ENCODE measurements around the gene DNM2. TPM values are rescaled to one million over a fixed set of nuclear protein-coding genes. Genes with fewer than 3 reads are reported as not detected.
A peak's percentile ranks its signal among the peaks of the same experiment; 100 is the strongest.

The DNM2 gene
- total RNA-seq, 1 experiment from 2014 or later = 46.6 TPM

DNA sequence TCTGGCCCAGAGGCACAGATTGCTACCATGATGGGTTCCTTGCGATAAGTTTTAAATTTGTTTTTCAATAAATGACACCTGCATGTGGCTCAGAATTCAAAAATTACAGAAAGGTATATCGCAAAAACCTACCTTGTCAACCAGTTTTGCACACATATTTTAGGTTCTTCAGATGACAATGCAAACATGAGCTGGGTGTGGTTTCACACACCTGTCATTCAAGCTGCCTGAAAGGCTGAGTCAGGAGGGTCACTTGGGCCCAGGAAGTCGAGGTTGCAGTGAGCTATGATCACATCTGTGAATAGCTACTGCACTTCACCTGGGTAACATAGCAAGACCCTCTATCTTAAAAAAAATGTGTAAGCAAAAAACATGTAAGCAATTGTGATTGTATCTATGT is 56.1 kb downstream of the DNM2 start:
- no peak for DNase-seq (ENCODE audit: low read depth)

DNA sequence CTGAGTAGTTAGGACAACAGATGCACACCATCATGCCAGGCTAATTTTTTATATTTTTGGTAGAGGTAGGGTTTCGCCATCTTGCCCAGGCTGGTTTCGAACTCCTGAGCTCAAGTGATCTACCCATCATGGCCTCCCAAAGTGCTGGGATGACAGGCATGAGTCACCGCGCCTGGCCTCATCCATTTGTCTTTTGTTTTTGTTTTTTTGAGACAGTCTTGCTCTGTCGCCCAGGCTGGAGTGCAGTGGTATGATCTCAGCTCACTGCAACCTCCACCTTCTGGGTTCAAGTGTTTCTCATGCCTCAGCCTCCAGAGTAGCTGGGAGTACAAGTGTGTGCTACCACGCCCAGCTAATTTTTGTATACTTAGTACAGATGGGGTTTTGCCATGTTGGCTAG is 57.0 kb downstream of the DNM2 start:
- DNase-seq (ENCODE audit: low read depth) = no peak

DNA sequence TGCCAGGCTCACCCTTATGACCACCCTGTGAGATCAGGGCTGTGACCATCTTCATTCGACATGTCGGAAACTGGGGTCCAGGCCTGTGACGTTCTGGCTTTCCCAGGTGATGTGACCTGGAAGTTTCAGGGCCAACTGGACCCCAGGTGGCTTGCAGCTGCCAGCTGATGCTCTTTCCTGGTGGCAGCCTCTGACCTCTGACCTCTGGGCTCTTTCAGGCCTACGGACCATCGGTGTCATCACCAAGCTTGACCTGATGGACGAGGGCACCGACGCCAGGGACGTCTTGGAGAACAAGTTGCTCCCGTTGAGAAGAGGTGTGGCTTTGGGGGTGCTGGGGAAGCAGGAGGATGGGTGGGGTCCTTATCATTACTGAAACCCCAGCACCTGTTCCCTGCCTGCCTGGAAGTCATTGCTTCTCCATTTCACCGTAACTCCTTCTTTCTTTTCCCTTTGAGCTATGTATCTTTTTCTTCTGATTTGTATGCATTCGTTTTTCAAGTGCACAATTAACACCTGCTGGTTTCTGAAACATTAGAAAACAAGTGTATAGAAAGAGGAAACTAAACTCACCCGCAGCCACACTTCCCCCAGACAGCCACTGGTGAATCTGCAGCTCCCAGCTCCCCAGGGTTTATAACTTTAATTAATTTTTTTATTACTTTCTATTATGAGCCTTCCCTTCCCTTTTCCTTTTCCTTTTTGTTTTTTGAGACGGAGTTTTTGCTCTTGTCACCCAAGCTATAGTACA is 59.2 kb downstream of the DNM2 start:
- no peak for DNase-seq (ENCODE audit: low read depth)

DNA sequence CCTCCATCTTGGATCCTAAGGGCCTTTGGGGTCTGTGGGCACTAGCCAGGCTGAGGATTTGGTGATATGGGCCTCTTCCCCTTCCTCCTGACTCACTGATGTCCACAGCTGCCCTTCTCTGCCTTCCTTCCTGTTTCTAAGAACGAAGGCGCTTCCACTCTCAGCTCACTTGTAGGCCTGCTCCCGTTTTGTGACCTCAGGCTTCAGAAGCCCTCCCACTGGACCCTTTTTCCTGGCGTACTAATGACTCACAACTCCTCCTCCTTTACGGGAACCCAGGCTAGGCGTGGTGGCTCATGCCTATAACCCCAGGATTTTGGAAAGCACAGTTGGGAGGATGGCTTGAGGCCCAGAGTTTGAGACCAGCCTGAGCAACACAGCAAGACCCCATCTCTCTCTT is 62.5 kb downstream of the DNM2 start:
- DNase-seq (ENCODE audit: low read depth) = peak; percentile 62

DNA sequence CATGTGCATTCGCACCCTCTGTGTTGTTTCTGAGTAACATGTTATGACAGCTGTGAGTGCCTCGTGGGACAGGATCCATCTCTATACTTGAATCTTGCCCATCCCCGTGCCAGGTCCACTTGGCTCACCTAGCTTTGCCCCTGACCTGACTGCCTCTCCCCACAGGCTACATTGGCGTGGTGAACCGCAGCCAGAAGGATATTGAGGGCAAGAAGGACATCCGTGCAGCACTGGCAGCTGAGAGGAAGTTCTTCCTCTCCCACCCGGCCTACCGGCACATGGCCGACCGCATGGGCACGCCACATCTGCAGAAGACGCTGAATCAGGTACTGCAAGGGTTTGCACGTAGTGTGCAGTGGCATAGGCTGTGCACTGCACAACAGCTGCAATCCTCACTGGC is 64.9 kb downstream of the DNM2 start:
- no peak for DNase-seq (ENCODE audit: low read depth)

DNA sequence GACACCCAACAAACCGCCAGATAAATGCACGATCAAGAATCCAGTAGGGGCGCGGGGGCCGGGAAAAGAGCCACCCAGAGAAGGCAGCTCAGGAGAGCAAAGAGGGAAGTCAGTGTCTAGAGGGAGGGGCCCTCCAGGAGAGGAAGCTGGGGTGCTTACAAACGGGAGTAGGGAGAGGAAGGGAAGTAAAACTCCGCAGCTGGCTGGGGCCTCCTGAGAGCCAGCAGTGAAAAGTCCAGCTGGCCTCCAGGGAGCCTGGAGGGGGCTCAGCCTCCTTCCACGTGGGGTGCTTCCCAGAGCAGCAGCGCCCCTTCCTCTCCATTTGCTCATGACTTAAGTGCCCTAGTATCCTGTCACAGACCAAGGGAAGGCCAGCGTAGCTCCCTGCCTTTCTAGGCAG is 66.4 kb downstream of the DNM2 start:
- no peak for DNase-seq (ENCODE audit: low read depth)

DNA sequence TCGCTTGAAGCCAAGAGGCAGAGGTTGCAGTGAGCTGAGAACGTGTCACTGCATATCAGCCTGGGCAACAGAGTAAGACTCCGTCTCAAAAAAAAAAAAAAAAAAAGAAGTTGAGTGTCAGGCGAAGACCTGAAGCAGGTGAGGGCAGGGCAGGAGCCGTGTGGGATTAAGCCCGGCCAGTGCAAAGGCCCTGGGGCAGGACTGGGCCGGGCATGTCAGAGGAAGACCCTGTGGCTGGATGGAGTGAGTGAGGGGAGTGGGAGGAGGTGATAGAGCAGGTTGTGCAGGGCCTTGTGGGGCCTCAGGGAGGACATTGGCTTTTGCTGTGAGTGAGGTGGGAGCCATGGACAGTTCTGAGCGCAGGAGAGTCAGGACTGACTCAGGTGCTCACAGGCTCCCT is 70.3 kb downstream of the DNM2 start:
- no peak for DNase-seq (ENCODE audit: low read depth)

DNA sequence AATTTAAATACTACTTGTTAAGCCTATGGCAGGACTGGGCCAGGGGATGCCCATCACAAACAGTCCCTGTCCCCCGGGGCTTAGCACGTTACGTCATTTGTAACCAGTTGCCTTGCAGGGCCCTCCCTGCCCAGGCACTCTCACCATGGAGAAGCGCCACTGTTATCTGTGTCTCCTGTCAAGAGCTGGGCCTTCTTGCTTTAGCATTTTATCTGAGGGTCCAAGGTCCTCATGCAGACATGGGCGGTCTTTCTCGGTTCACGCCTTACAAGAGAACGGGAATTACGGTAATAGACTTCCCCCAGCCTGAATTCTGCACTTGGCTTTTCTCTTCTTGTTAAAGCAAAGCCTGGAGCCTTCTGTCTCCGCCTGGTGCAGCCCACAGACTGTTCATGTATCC is 72.0 kb downstream of the DNM2 start:
- DNase-seq (ENCODE audit: low read depth) = no peak

DNA sequence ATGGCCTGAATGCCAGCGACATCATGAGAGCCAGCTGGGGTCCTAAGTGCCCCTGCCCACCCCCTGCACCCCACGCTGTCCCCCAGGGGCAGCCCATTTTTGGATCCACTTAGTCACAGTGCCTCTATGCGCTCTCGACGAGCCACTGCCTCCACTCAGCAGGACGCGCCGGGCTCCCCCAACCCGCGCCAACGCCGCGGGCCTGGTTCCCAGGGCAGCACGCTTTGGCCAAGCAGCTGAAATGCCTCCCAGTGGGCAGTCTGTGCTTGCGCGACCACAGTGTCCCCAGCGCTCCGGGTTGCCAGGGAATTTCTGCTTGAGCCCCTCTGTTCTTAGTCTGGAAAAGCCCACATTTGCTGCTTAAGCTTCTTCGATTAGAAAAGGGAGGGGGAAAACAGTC is 78.8 kb downstream of the DNM2 start:
- no peak for DNase-seq (ENCODE audit: low read depth)

DNA sequence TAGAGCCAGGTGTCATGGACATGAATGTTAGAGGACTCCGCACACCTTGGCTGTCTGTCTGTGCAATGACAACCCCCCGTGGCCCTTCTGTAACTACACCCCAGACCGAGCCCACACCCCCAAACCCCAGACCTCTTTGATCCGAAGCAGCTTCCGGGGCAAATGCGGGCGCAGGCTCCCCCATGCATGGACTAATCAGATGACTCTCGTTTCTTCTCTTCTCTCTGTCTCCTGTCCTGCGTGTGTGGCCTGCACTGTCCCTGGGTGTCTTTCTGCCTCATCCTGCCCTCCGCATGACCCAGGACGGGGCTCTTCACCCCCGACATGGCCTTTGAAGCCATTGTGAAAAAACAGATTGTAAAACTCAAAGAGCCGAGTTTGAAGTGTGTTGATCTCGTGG is 79.2 kb downstream of the DNM2 start:
- DNase-seq (ENCODE audit: low read depth) = no peak

DNA sequence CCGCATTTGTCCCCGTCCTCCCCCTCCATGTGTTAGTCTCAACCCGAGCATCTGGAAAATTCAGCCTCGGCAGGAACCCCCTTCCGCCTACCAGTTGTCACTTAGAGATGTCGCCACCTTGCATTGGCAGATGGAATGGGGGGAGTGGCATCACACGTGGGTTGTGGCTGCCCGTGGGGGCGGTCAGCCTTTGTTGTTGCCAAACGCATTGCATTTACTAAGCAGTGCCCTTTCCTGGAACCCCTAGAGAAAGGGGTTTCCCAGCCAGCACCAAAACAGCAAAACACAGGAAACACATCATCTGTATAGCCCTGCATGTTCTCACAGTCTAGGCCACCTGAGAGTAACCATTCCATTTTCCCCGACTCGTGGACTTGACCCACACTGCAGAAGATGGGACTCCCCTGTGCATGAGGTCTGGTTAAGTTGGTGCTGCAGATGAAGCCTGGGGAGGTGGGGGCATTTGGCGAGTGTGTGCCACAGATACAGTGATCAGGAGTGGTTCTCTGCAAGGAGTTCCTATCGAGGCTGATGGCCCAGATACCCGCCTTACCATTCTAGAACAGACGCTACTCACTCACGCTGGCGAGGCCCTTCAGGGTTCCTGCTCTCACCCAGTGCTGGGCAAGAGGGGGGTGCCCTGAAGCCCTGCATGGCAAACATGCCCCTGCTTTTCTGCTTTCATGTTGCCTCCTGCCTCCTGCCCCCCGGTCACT is 79.8 kb downstream of the DNM2 start:
- DNase-seq (ENCODE audit: low read depth) = no peak

DNA sequence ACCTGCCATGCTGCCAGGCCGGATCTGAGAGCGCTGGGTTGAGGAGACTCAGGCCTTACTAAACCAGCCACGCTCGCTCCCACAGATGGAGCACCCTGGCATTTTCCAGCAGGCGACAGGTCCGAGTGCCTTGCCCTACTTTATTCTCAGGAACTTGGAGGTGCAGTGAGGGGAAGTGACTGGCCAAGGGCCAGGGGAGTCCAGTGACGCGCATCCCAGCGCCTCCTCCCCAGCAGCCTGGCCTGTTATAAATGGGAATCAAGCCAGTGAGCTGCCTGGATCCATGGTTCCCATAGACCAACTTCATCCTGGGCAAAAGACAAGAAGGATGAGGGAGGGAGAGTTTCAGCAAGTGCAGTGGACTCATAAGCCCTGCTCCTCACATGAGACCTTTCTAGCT is 82.6 kb downstream of the DNM2 start:
- no peak for DNase-seq (ENCODE audit: low read depth)

DNA sequence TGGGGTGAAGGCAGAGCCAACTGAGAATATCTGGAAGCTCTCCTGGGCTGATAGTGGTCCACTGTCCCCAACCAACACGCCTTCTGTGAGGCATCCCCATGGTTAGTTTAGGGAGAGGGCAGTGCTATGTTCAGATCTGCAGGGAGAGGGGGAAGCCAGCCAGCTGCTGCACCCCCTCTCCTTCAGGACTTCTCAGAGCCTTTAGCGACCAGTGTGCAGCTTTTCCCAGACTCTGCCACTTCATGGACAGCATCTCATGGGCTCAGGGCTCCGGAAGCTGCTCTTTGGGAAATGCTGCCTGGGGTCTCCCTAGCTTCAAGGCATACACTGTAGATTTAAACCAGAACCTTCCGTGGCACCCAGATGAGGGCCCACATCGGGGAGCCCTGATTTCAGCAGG is 84.6 kb downstream of the DNM2 start:
- no peak for DNase-seq (ENCODE audit: low read depth)

DNA sequence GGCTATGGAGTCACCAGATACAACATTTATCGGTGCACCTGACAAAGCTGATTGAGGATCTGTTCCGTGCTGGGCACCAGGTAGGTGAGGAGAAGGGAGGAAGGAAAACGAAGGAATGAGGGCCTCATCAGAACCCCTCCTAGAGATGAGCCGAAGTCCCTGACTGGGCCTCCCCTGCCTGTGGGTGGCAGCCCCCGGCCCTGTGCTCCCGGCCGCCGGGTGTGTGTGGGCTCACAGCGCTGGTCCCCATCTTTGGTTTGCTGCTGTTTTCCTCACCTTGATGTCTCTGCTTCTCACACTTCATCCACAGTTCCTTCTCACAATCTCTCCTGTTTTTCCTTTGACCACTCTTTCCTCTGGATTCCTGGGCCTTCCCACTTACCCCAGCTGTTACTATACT is 85.4 kb downstream of the DNM2 start:
- no peak for DNase-seq (ENCODE audit: low read depth)

DNA sequence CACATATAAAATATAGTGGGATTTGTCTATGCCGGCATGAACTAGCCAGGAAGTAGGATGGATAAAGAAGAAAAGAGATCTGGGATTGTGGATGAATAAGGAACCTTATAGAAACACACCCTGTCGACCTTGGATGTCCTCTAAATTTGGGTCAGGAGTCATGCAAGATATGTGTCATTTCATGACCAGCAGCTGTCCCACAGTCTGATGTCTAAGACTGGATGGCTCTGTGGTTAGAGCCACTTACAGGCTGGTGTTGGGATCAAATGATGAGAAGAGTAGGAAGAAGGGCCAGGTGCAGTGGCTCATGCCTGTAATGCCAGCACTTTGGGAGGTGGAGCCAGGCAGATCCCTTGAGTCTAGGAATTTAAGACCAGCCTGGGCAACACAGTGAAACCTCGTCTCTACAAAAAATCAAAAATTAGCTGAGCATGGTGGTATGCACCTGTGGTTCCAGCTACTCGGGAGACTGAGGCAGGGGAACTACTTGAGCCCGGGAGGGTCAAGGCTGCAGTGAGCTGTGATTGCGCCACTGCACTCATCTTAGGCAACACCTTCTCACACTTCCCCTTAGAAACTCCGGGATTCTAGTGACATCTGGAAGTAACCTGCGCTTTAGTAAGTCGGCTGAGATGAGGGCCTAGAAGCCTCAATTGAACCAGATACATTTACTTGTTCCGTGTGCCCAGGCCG is 87.3 kb downstream of the DNM2 start:
- DNase-seq (ENCODE audit: low read depth) = no peak

DNA sequence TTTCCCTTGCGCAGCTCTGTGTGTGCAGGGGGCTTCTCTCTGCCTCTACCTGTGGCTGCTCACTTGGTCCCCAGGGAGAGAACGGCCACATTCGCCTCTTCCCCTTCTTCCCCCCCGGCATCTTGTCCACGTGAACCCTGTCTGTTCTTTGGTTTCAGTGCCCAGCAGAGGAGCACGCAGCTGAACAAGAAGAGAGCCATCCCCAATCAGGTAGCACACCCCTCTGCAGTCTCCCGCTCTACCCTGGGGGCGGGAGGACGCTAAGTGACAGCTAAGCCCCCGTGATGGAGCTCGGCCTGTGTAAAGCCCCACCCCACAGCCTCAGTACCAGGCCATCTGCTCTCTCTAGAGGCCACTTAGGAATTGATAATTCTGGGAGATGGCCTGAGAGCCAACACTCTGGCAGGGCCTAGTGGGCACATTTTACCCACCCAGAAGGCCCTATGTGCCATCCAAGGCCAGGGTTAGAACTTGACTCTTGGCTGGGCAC is 87.9 kb downstream of the DNM2 start:
- DNase-seq (ENCODE audit: low read depth) = no peak

DNA sequence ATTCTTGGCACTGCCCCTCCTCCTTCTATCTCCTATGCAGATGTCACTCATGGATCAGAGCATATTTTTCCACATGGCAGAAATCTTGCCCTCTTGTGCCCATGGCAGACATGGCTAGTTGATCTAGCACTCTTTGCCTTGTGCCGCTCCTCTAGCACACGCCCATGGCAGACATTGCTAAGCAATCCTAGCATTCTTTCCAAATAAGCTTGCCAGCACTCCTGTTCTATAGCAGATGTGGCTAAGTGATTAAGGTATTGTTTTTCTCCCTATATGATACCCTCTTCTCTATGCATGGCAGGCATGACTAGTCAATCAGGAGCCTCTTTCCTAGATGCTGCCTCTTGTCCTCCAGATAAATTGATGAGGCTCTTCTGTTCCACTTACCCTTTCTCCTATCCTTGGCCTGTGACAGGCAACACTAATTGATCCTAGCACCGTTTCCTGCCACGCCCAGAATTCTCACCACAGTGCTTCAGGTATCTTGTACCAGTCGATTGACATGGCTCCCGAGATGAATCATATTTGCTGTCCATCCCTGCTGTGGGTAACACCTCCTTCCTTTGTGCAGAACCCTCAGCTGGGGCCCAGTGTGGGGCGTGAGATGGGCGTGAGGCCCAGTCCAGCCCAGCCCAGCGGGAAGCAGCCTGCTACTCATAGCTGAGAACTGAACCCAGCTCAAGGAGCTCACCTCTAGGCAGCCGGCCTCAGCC is 91.2 kb downstream of the DNM2 start:
- DNase-seq (ENCODE audit: low read depth) = peak; percentile 71

DNA sequence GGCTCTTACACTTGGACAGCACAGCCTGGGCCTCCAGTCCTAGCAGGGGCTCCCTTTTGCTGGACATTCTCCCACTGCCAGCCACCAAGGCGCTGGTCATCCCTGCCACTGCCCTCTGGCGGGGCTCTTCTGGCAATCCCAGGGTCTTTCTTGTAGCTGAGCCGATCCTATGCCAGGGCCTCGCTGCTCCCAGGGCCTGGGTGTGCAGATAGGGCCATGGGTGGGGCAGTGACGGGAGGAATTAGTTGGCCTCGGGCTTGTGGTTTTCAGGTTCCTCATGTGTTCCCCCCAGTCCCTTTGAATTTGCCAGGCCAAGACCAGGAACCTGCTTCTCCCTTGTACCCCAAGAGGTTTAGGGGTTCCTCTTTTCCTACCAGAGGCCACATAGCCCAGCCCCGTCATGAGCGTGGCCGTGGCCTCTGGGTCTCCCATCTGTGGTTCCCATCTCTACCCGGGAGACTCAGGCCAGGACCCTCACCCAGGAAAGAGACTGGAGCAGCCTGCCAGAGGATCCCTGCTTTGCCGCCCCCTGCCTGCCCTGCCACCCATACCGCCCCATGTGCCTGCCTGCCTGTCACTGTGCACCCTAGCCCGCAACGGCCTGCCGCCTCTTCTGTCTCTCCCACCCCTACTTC is 91.9 kb downstream of the DNM2 start:
- no peak for DNase-seq (ENCODE audit: low read depth)

DNA sequence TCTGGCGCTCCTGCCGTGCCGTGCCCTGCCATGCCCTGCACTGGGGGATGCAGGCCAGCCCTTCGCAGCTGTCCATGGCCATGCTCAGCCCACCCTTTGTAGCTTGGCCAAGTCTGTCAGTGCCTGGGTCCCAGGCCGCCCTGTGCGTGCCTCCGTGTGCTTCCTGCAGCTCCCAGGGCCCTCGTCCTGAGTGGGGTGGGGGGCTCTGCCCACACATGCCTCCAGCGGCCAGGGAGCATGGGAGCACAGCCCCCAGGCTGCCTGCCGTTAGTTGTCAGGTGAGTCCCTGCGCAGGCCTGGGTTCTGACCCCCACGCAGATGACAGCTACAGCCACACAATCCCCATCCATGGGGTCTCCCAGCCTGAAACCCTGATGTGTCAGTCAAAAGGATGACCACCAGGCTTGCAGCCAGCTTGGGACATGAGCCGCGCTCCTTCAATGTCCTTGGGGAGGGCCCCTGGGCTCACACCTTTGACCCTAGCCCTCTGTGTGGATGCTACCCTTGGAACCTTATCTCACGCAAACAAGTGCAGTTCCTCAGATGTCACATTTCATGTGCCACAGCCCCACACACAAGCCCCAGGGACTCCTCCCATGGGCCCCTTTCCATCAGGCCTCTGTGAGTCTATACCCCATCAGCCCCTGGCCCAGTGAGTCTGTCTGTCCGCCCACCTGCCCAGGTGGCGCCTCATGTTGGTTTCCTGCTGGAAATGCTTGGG is 93.7 kb downstream of the DNM2 start:
- DNase-seq (ENCODE audit: low read depth) = no peak

DNA sequence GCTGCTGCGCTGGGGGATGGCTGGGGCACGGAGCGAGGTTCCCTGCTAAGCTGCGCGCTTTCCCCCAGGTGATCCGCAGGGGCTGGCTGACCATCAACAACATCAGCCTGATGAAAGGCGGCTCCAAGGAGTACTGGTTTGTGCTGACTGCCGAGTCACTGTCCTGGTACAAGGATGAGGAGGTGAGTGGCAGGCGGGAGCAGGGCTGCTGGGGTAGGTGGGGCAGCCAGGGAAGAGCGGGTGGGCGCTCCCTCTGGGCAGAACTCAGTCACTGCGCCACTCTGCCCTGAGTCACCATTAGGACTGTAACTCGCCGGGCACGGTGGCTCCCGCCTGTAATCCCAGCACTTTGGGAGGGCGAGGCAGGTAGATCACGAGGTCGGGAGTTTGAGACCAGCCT is 94.3 kb downstream of the DNM2 start:
- no peak for DNase-seq (ENCODE audit: low read depth)

DNA sequence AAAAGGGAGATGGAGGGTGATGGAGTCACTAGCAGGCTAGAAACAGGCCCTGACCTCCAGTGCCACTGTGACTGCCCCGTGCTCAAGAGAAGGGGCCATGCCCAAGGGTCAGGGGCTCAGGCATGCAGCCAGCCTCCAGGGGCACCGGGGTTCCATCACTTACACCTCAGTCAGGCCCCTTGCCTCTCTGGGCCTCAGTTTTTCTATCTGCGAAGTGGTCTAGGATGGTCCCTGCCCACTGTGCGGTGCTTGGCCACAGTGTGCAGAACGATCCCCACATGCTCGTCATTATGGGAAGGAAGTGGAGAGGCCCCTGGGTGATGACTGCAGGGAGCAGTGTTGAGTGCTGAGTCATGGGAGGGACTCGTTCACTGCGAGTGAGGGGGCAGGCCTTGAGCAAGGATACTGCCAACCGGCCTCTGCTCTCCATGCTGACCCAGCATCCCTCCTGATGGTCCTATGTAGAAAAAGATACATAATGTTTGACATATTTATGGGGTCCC is 95.1 kb downstream of the DNM2 start:
- peak; percentile 95 for DNase-seq (ENCODE audit: low read depth)
